SKM-1 treated with dmso at 0.1 percent for 144 hours (cell line): ENCODE measurements around the gene UBD.

Experiments
- DNase-seq: peaks from one replicate; lab custom pipeline; 2025; ENCODE audit not compliant: unreplicated experiment; lab: John Stamatoyannopoulos, UW

The UBD gene

DNA sequence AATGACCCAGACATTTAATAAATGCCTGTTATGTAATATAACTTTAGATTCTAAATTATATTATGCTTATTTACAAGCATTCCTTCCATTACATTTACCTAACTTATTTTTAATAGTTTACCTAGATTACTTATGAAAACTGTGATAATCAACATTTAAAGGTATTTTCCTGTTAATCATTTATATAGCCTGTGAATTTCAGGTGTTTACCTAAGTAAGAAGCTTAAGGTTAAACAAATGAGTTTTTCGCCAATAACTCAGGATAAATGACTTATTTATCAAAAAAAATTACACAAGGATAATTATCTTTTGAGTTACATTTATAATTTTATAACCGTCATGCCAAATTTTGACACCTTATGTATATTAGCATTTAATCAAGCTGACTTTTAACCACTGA lies 35.5 kb downstream of the UBD start:
- DNase-seq = no peak

DNA sequence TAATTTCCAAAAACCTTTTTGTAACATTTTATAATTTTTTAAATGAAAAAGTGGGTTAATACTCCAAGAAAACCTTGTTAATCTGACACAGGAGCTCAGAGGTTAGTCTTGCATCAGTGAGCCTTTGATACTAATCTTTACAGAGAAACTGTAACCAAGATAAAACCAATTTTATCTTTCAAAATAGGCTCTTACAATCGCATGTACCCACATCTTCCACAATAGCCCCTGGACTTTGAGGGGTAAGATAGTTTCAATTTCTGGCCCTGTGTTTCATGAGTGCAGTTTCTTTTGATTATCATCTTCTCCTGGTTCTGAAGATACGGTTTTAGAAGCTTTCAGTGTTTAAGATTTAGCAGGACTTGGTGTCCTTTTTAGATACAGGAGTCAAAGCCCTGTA lies 37.3 kb downstream of the UBD start:
- no peak for DNase-seq

- DNase-seq = no peak
Measured at GRCh38 chr6:29521006-29521680, 38.4 kb downstream of the UBD start.

DNA sequence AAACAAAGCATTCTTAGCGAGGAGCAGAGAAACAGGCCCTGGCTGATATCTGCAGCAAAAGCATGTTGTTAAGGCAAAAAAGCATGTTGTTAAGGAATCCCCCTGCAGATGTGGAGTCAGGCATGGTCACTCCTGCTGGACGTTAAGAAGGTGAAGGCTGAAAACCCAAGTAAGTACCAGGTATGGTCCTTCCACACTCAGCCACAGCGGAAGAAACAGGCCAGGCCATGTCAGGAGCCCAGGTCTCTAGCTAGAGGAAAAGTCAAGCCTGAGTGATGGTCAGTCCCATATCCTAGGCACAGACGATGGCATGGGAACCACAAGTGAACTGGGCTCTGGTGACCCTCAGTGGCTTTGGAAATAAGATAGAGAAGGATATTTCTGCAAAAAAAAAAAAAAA lies 39.3 kb downstream of the UBD start:
- no peak for DNase-seq

- no peak for DNase-seq
Measured at GRCh38 chr6:29519291-29520010, 40.1 kb downstream of the UBD start.

- no peak for DNase-seq
Measured at GRCh38 chr6:29517728-29518440, 41.6 kb downstream of the UBD start.

DNA sequence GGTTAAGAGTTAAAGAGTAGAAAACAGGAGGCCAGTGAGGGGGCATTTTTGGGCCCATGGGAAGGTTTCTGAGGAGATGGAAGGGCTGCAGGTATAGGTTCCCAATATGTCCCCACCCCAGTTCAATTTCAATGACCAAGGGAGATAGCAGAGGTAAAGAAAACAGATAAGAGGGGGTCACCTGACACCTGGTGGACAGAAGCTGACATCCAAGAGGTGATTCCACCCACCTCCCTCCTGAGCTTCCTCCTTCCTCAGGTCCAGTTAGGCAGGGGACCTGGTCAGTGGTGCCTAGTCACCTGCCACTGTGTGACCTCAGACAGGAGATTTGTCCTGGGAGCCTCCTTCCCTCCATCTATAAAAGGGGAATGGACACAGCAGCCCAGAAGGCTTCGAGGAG lies 42.3 kb downstream of the UBD start:
- DNase-seq = no peak

- DNase-seq = no peak
Measured at GRCh38 chr6:29516108-29516507, 43.4 kb downstream of the UBD start.

DNA sequence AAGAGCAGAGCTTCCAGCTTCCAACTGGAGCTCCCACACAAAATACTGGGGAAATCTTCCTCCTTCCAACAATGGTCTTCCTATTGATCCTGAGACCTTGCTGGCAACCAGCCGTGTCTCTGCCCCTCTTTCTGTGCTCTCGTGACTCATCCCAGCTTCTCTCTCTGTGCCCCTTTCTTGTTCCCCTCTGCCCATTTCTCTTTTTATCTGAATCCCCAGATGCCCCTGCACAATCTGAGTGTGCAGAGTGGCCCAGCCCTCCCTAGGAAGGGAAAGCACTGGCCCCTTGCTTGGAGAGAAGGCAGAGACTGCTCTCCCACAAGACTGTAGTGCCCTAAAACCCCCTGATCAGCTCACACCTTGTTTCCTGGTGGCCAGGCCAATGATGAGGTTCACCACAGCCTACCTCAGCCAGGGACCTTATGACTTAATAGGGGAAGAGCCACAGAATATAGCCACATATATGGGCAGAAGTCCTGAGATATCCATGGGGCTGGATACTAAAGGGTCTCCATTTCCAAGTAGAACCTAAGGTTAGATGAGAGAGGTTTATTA lies 48.7 kb downstream of the UBD start:
- DNase-seq = no peak

DNA sequence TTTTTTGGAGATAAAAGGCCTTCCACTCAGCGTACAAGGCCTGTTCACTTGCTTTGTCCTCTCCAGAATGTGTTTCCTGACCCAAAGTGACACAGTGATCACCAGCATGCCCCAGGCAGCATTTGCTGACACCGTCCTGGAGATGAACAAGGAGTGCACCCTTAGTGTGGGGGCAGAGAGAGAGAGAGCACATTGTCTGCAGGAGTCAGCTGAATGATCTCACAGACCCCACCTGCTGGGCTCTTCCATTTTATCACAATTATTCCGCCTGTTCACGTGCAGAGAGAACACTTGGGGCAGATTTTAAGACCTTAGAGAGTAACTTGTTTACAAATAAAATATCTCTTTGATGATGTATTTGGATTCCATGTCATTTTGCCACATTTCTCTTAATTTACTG lies 49.3 kb downstream of the UBD start:
- no peak for DNase-seq

DNA sequence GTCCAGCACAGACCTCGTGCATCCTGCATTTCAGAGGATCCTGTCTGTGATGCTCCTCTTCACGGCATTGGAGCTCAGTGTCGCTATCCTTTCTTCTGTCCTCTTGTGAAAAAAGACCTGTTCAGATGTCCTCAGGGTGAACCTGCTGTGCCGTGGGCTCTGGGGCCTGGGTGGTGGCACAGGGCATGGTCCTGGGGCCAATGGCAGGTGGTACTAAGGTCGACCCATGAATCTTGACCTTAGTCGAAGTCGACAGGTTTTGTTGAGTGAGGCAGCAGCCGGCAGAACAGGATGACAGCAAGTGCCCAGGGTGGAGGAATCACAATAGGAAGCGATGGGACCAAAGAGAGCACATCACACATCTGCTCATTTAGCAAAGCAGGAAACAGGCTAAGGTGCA lies 49.8 kb downstream of the UBD start:
- no peak for DNase-seq

GRCh38 chr6:29509239-29509638 lies 50.3 kb downstream of the UBD start:
- no peak for DNase-seq

DNA sequence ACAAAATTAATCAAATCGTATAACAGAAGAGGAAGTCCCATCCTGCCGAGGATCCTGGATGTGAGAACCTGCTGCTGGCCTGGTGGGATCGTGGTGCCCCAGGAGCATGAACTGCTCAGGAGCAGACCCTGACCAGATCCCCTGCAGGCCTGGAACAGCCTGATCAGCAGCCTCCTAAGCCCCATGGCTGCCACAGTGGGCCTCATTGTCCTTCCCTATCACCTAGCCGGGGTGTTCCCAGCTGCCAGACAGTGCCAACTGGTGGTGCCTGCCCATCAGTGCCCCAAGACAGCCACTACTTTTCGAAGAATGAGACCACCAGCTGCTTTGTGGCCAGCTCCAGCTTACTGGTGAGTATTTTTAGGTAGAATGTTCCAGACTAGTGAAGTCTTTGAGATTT lies 52.2 kb downstream of the UBD start:
- no peak for DNase-seq

GRCh38 chr6:29506446-29507067 lies 53.0 kb downstream of the UBD start:
- no peak for DNase-seq

- DNase-seq = no peak
Measured at GRCh38 chr6:29505808-29506207, 53.7 kb downstream of the UBD start.
